GM19035 (cell line): ENCODE results near the gene PRKAG2.
"Not testable (repeated sequence)": the region's sequence is repeated elsewhere in the genome, so short reads cannot be mapped to it uniquely, and the experiment has no call there.

ENCODE experiments used
- ATAC-seq: cut with Tn5 transposase; IDR thresholded peaks from one replicate; pipeline ENCODE4 v1.9.1; 2021; ENCODE audit not compliant: unreplicated experiment

The PRKAG2 gene

GRCh38 chr7:151852486-151853396 is 24.2 kb downstream of the PRKAG2 start:
- ATAC-seq, result no peak

DNA sequence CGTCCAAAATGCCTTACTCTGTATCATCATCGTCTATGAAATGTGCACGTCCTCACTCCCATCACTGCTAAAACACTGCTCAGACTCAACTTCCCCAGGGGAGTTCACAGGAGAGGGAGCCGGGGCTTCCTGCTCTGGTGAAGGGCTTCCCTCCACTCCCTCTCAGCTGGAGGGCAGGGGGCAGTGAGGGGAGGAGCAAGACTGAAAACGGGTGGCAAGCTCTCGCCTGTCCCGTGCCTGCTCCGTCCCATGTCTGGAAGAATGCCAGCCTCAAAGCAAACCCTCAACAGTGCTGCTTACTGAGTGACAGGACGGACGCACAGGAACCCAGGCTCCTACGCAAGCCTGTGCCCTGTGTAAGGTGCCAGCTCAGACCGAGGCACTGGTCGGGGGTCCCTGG is 25.1 kb downstream of the PRKAG2 start:
- no peak for ATAC-seq

GRCh38 chr7:151851145-151851751 is 25.7 kb downstream of the PRKAG2 start:
- ATAC-seq, result no peak

GRCh38 chr7:151850491-151851124 is 26.3 kb downstream of the PRKAG2 start:
- ATAC-seq, result no peak

GRCh38 chr7:151849879-151850260 is 27.0 kb downstream of the PRKAG2 start:
- ATAC-seq, result no peak

DNA sequence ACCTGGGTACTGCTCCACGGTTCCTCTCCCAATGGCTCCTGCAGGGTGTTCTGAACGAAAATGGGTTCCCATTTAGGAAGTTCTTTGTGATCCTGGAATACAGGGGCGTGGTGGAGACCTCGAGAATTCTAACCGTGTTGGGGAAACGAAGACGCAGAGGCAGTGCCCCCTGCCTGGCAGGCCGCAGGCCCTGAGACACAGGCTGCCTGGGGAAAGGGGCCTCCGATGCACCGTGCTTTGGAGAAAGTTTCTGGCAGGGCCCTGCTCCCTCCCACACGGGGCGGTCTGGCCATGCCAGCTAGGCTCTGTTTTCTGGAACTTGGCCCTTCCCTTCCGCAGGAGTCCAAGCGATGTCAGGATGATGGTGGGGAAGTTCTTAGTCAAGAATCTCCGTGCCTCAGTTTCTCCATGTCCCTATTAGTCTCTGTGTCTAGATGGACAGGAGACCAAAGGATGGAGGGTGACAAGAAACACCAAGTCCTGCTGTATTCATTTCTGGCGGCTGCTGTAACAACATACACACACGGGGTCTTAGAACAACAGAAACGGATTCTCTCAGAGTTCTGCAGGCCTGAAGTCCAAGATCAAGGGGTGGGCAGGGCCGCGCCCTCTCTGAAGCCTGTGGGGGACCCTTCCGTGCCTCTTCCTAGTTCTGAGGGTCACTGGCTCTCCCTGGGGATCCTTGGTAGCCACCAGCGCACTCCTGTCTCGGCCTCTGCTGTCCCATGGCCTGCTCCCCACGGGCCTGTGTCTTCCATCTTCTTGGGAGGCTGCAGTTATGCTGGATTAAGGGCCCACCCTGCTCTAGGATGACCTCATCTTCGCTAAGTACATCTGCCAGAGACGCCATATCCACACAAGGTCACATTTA is 27.7 kb downstream of the PRKAG2 start:
- ATAC-seq, result no peak

DNA sequence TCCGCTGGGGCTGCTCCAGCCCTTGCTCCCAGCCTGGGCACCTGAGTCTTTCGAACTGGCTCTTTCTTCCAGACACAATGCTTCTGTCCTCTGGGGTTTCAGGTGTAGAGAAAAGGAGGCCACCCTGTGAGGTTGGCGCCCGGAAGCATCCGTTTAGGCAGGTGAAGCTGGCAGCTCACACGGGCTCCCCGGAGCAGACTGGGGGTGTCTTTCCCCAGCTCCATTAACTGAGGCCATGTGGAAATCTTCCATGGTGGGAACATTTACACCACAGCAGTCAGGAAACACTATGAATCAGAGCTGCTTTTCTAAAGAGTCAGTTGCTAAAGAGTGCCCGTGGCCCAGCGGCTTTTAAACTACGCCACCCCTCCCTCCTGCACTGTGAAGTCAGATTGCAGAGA is 29.2 kb downstream of the PRKAG2 start:
- ATAC-seq, result no peak

DNA sequence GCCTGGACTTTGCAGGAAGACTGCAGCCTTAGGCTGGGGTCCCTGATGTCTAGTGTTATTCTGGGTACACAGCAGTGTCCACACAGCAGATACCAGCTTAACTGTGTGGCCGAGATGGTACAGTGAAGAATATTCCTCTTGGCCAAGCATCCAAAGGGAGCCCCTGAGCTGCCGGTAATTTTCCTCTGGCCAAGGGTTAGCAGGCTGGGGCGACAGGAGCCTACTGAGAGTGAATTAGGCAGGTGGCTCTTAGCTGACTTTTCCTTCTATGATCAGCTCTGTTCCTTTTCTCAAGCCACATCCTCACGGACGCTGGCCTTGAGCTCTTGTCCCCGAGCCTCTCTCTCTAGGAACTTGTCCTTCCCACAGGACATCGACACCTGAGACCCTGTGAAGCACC is 29.8 kb downstream of the PRKAG2 start:
- ATAC-seq, result no peak

- ATAC-seq, result no peak
Observed at GRCh38 chr7:151845412-151846205, 31.3 kb downstream of the PRKAG2 start.

DNA sequence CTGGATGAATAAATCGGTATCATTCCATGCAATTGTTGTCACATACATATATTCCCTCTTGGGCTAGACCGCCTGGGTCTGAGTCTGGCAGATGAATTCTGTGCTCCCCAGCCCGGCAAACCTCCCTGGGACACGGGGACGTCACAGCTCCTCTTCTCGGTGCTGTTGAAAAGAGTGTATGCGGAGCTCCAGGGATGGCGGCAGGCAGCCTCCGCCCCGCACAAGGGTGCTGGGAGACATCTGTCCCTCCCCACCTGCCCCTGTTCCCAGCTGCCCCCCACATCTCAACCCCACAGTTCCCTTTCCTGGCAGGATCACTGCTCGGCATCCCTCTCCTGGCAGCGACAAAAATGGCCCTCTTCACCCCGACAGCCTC is 32.1 kb downstream of the PRKAG2 start:
- no peak for ATAC-seq

DNA sequence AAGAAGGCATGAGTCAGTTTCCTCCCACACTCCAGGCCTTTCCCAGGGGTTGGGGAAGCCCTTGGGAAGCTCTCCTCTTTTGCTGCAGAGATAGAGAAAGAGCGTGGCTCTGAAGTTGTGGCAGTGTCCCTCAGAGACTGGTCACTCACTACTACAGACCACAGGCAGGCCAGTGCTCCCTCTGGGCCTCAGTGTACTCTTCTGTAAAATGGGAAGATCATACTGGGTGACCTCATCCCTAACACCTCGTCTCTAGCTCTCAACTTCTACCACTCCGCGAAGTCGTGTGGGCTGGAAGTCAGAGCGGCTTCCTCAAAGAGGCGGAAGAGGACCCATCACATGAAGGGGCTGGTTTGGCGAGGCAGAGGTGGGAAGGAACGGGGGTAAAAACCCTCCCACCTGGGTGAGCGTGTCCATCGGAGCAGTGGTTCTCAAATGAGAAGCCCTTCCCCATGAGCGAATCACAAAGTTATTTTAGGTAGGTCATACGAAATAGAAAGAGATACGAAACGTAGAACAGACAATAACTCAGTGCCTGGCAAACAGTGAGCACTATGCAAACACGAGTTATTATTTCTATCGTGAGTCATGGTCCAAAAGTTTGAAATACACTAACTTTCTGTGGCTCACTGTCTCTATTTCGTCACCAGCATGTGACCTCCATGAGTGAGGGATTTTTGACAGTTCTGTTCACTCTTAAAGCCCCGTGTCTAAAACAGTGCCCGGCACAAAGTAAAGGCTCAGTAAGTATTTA is 32.7 kb downstream of the PRKAG2 start:
- ATAC-seq, result no peak

DNA sequence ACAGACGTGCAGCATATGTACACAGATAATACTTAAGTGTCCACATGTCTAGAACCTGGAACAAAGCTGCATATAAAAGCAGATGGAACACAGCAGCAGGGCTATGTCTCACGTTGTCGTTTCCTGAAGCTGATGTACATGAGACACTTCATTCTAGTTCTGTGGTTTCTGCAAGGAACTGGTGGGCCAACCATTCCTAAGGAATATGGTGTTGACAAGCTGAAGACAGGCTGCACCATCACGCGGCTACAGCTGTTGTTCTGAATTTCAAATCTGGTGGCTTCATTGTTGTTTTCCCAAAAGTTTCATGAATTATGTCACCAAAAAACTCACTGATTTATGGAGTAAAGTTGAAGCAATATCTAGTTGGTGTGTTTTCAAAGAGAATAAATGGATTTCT is 33.7 kb downstream of the PRKAG2 start:
- ATAC-seq, result no peak

- ATAC-seq, result not testable (repeated sequence)
Observed at GRCh38 chr7:151841395-151842051, 35.4 kb downstream of the PRKAG2 start.

DNA sequence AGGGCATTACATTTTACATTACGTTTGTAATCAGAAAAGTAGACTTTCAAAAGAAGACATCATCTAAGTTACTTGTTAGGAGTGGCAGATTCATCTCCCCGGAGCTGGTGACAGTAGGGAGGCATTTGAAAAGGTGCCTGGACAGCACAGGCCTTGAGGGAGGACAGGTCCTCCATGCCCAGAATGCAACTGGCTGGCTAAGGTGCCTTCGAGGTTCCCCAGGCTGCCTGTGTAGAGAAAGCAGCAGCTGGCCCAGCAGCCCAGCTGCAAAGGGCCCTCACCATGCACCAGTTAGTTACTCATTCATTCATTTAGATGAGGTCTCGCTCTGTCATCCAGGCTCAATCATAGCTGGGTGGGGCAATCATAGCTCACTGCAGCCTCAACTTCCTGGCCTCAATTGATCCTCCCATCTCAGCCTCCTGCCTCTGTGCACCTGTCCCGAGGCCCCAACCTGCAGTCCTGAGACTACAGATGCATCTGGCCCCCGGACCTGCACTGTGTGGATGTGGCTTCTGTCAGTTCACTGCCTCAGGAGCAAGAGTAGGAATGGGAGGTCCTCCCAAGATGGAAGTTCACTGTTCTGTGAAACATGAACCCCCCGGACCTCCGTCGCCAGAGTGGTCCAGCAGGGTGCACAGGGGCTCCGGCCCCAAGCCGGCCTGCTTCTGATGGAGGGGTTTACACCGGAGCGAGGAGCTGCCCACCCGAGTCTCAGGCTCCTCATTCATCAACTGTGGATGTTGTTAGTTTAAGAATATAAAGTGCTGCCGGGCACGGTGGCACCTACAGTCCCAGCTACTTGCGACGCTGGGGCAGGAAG is 36.6 kb downstream of the PRKAG2 start:
- no peak for ATAC-seq

DNA sequence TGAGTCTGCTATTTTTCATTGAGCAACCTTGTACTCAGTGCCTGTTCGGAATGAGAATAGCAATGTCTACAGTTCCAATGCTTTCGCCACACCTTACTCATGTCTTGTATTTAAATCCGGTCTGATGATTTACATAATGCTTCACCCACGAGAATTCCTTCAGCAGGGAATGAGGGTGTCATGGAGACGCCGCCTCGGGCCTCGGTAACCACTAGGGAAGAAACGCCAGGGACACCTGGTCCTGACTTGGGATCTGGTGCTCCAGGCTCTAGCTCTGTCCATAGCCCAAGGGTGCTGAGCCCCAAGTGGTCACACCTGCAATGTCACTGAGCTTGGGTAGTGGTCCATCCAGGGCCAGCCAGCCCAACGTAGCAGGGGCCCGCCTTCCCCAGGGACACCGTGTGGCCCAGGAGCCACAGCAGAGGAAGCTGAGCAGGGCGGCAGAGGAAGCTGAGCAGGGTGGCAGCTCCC is 37.4 kb downstream of the PRKAG2 start:
- ATAC-seq, result no peak

- ATAC-seq, result peak; percentile 64
Observed at GRCh38 chr7:151838861-151839381, 38.0 kb downstream of the PRKAG2 start.

DNA sequence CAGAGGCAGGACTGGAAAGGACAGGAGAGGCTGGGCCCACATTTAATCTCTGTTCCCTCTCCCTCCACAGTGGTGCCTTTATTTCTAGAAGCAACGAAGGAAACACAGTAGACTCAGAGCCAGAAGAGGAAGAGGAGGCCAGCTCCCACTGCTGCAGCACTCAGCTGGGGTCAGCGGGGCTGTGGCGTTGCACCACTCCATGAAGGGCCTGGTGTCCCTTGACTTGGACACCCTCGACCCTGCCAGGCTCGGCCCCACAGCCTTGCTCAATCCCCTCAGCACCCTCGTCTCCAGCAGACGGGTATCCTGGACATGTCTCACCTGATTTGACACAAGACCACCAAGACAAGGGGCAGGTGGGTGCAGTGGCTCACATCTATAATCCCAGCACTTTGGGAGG is 38.8 kb downstream of the PRKAG2 start:
- ATAC-seq, result no peak
